ENCODE data around the gene ING2.
A peak's percentile ranks its signal among the peaks of the same experiment; 100 is the strongest.
"Not testable (repeated sequence)": the region's sequence is repeated elsewhere in the genome, so short reads cannot be mapped to it uniquely, and the experiment has no call there.

The ING2 gene, protein sequence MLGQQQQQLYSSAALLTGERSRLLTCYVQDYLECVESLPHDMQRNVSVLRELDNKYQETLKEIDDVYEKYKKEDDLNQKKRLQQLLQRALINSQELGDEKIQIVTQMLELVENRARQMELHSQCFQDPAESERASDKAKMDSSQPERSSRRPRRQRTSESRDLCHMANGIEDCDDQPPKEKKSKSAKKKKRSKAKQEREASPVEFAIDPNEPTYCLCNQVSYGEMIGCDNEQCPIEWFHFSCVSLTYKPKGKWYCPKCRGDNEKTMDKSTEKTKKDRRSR

GRCh38 chr4:183504930-183505610, at the start of gene ING2:
ING2 (plus strand) TSS chr4:183505058; CDS start chr4:183505196, 138 bp downstream.
- DNase-seq: no peak

GRCh38 chr4:183455431-183456195, 49.2 kb upstream of the ING2 start:
- no peak for DNase-seq

- DNase-seq: no peak
Observed at GRCh38 chr4:183458005-183458404, 46.9 kb upstream of the ING2 start.

DNA sequence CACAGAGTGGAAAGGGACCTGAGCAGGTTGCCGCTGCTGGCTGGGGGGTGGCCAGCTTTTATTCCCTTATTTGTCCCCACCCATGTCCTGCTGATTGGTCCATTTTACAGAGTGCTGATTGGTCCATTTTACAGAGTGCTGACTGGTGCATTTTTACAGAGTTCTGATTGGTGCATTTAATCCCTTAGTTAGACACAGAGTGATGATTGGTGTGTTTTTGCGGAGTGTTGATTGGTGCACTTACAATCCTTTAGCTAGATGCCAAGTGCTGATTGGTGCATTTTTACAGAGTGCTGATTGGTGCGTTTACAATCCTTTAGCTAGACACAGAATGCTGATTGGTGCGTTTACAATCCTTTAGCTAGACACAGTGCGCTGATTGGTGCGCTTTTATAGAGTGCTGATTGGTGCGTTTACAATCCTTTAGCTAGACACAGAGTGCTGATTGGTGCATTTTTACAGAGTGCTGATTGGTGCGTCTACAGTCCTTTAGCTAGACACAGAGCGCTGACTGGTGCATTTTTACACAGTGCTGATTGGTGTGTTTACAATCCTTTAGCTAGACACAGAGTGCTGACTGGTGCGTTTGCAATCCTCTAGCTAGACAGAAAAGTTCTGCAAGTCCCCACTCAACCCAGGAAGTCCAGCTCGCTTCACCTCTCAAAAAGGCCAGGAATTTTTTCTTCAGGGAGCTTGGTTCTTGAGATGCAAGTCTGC, 40.8 kb upstream of the ING2 start:
- not testable (repeated sequence) for DNase-seq

DNA sequence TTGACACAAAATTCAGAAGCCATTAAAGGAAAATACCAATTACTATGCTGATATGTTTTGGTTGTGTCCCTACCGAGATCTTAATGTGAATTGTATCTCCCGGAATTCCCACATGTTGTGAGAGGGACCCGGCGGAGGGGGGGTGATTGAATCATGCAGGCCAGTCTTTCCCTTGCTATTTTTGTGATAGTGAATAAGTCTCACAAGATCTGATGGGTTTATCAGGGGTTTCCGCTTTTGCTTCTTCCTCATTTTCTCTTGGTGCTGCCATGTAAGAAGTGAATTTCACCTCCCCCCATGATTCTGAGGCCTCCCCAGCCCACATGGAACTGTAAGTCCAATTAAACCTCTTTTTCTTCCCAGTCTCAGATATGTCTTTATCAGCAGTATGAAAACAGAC, 39.0 kb upstream of the ING2 start:
- DNase-seq: not testable (repeated sequence)

GRCh38 chr4:183467246-183467645, 37.6 kb upstream of the ING2 start:
- no peak for DNase-seq

DNA sequence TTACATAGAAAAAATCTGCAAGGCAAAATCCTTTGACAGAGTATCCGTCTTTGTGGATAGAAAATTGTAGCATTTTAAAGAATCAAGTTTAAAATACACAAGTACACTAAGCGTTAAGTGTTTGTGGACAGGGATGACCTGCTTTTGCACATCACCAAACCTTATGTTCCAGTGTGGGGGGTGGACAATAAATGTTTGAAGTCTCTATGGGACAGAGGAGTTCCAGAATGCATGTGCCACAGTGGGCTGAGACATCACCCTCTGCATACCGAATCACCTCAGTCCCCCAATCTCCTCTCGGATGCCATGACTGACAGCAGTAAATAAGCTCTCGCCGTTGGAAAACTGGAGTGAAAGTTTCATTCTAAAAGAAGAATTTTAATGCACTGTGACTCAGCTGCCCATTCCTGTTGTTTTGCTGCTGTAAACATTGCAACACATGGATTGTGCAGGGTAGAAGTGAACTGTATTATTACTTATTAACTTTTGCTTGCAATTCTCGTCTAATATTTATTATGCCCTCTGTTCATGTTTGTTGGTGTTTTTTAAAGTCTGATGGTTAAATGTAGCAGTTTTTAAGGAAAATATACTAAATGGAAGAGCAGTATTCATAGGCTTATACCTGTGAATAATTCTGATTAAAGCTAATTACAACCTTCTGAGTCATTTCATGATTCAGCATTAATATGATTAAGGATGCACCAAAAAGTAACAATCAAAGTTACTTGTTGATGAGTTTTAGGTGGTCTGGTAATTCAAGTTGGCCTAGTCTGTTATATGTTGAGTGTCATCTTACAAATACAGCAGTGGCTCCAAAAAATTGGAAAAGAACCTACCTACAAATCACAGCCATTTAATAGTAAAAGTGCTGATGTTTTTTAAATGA, 36.4 kb upstream of the ING2 start:
- no peak for DNase-seq

DNA sequence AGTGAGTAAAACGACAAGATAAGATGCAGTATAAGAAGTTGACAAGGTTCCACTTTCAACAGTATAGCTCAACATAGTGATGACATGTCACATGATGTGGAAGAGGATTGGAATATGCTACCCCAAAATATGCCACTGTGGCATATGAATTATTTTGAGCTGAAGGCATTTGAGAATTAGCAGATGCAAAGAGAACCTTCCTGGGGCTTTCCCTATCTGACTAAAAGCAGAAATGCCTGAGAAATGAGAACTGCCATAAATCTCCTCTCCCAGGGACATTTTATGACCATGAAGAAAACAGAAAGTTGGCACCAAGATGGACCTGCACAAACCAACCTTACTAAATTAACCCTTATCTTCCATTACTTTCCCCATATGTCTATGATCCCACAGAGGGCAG, 35.6 kb upstream of the ING2 start:
- DNase-seq: no peak

GRCh38 chr4:183469936-183470335, 34.9 kb upstream of the ING2 start:
- DNase-seq: no peak

DNA sequence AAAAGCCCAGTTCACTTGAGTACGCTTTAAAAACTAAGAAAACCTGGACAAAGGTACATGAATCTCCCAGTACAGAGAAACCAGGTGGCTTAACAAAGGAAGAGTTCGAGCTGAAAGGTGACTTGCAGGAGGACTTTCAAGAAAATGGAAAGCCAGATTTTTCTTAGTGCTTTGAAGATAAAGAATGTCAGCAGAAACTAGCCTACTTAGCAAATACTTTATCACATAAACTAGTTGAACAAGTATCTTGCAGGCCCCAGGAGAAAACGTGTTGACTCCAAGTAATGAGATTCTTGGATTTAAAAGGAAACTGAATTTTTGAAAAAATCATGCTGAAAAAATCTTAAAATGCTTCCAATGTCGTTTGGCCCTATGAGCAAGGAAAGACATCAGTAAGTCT, 34.0 kb upstream of the ING2 start:
- no peak for DNase-seq

DNA sequence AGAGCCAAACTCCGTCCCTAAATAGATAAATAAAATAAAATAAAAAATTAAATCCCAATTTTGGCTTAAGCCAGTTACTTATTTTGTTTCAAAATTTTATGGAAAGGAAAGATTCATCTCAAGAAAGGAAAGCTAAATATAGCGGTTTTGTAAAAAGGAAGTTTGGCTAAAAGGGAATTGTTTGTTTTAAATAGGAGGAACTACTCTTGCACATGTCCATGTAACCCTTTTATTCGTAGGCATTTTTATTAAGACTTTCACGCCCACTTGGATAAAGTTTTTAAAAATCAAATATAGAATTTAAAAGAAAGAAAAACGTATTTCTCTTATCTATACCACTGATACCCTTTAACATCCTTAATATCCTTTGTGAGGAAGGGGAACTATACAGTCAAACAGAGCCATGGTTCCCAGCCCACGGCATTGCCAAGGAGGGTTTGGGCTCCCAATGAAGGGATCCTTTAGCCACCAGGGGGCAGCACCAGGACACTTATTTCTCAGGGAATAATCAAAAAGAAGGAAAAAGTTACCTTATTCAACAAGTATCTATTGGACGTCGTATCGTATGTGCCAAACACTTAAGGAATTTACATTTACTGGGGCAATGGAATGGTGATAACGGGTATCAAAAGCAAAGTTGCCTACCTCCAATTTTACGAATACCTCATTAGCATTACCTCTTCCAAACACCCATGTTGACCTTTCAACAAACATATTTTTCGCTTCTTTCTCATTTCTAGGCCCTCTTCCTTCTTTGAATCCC, 32.7 kb upstream of the ING2 start:
- peak; percentile 91 for DNase-seq

GRCh38 chr4:183478123-183478522, 26.7 kb upstream of the ING2 start:
- DNase-seq: no peak

GRCh38 chr4:183478926-183479325, 25.9 kb upstream of the ING2 start:
- DNase-seq: no peak

- not testable (repeated sequence) for DNase-seq
Observed at GRCh38 chr4:183482515-183483095, 22.3 kb upstream of the ING2 start.

DNA sequence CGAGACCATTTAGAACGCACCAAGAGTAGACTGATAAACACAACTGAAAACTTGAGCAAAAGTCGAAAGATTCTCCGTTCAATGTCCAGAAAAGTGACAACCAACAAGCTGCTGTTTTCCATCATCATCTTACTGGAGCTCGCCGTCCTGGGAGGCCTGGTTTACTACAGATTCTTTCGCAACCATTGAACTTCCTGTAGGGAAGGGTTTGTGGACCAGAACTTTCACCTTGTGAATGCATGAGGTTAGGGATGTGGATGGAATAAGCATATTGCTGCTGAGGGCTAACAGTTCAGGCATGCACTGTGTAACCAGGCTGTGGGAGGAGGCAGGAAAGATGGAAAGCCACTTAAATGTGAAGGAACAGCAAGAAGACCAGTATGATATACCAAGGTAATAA, 20.9 kb upstream of the ING2 start:
- no peak for DNase-seq

DNA sequence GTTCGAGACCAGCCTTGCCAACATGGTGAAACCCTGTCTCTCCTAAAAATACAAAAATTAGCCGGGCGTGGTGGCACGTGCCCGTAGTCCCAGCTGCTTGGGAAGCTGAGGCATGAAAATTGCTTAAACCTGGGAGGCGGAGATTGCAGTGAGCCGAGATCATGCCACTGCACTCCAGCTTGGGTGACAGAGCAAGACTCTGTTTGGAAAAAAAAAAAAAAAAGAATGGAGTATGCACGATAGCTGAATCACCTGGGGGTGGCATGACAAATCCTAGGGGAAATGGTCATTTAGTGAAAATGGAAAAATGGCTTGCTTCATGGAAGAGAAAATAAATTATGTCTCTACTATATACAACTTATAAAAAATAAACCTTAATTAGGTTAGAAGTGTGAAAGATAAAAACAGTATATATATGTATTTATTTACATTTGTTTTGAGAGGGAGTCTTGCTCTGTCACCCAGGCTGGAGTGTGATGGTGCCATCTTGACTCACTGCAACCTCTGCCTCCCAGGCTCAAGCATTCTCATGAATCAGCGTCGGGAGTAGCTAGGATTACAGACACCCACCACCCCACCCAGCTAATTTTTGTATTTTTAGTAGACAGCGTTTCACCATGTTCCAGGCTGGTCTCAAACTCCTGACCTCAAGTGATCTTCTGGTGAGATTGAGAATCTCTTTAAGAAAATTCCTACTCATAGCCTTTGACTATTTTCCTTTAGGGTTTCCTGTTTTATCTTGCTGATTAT, 19.3 kb upstream of the ING2 start:
- no peak for DNase-seq

DNA sequence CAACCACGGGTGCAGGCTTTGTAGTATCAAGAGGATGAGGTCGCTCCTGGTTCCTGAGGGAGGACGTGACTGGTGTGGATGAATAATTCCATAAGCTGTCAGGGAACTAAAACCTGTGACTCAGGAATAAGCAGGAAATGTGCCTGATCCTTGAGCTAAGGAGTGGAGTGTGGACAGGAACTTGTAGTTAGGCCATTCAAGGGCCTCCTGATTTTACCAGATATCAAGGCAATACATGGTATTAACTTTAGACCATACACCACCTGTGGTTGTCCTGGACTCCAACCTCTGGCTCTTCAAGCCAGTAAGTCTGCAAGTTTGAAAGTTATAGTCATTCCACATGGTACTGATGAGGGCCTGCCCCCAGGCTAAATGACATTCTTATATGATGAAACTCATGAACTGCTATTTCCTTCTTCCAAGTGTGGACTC, 12.1 kb upstream of the ING2 start:
- no peak for DNase-seq

- no peak for DNase-seq
Observed at GRCh38 chr4:183493246-183493645, 11.6 kb upstream of the ING2 start.

GRCh38 chr4:183495184-183495583, 9.7 kb upstream of the ING2 start:
- no peak for DNase-seq

DNA sequence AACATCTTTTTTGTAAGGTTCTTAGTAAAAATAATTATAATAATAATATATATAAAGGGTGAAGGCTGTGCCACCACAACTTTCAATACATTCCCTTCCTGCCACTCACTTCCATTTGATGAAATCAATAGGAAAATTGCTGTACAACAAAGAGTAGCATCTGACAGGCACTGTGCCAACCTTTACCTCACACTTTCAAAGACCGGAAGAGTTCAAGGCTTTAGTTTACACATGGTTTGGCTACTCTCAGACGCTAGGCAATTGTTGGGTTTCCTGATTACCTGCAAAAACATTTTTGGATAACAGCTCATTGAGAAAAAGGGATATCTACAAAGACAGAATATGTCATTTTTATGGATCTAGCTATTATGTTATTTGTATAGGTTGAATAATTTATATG, 5.5 kb upstream of the ING2 start:
- no peak for DNase-seq
